H9 (cell line): ENCODE measurements around the gene AKAP9. TPM values are rescaled to one million over a fixed set of nuclear protein-coding genes. Genes with fewer than 3 reads are reported as not detected.

Experiments
- DNase-seq: peaks from one replicate; pipeline ENCODE4 v3.0.0-alpha.2; 2017
- H2AFZ ChIP-seq: one replicate; pipeline ENCODE4 v1.6.1; 2013; ENCODE audit warnings: mild to moderate bottlenecking, low read length, control low read depth, moderate library complexity
- H2AK5ac ChIP-seq: 2 replicates; pipeline ENCODE4 v1.6.1; 2013; ENCODE audit warnings: low read length, control low read depth, mixed read lengths; ENCODE audit not compliant: insufficient read length
- H2BK120ac ChIP-seq: one replicate; pipeline ENCODE4 v1.6.1; 2013; ENCODE audit warnings: low read depth, mild to moderate bottlenecking, low read length, control low read depth, inconsistent platforms; ENCODE audit not compliant: poor library complexity, severe bottlenecking
- H2BK12ac ChIP-seq: 2 replicates; pipeline ENCODE4 v1.6.1; 2013; ENCODE audit warnings: low read length, control low read depth, mixed read lengths, low read depth; ENCODE audit not compliant: insufficient read length
- H2BK15ac ChIP-seq: 2 replicates; pipeline ENCODE4 v1.6.1; 2013; ENCODE audit warnings: low read depth, low read length, control low read depth
- H2BK20ac ChIP-seq: one replicate; pipeline ENCODE4 v1.6.1; 2013; ENCODE audit warnings: low read depth, mild to moderate bottlenecking, low read length, control low read depth, inconsistent platforms; ENCODE audit not compliant: poor library complexity, severe bottlenecking
- H2BK5ac ChIP-seq: 2 replicates; pipeline ENCODE4 v1.6.1; 2013; ENCODE audit warnings: low read length, control low read depth, mixed read lengths; ENCODE audit not compliant: insufficient read length
- H3K14ac ChIP-seq: 2 replicates; pipeline ENCODE4 v1.6.1; 2013; ENCODE audit warnings: low read length, control low read depth; ENCODE audit not compliant: insufficient read depth
- H3K18ac ChIP-seq: 2 replicates; pipeline ENCODE4 v1.6.1; 2013; ENCODE audit warnings: low read depth, mild to moderate bottlenecking, mixed read lengths, low read length, control low read depth; ENCODE audit not compliant: insufficient read length
- H3K23ac ChIP-seq: 2 replicates; pipeline ENCODE4 v1.6.1; 2013; ENCODE audit warnings: low read length, control low read depth, mixed read lengths, low read depth; ENCODE audit not compliant: insufficient read length
- H3K23me2 ChIP-seq: 2 replicates; pipeline ENCODE4 v1.6.1; 2013; ENCODE audit warnings: low read depth, mild to moderate bottlenecking, mixed read lengths, low read length, control low read depth; ENCODE audit not compliant: insufficient read length, poor library complexity, severe bottlenecking
- H3K27ac ChIP-seq: 2 replicates; pipeline ENCODE4 v1.5.1; 2013; ENCODE audit warnings: low read length, control low read depth, mixed read lengths, low read depth; ENCODE audit not compliant: insufficient read length
- H3K27me3 ChIP-seq: 2 replicates; pipeline ENCODE4 v1.6.1; 2013; ENCODE audit warnings: low read length, control low read depth, inconsistent platforms; ENCODE audit not compliant: insufficient read depth
- H3K4ac ChIP-seq: 2 replicates; pipeline ENCODE4 v1.6.1; 2013; ENCODE audit warnings: low read depth, mild to moderate bottlenecking, control low read depth, inconsistent platforms, low read length, moderate library complexity
- H3K4me1 ChIP-seq: 2 replicates; pipeline ENCODE4 v1.6.1; 2013; ENCODE audit warnings: low read length, control low read depth, inconsistent platforms; ENCODE audit not compliant: insufficient read depth
- H3K4me2 ChIP-seq: 2 replicates; pipeline ENCODE4 v1.6.1; 2013; ENCODE audit warnings: low read length, control low read depth, mixed read lengths; ENCODE audit not compliant: insufficient read length, insufficient read depth
- H3K56ac ChIP-seq: 2 replicates; pipeline ENCODE4 v1.6.1; 2013; ENCODE audit warnings: low read depth, mild to moderate bottlenecking, mixed read lengths, low read length, control low read depth; ENCODE audit not compliant: insufficient read length
- H3K79me1 ChIP-seq: 2 replicates; pipeline ENCODE4 v1.6.1; 2013; ENCODE audit warnings: low read depth, mild to moderate bottlenecking, moderate library complexity, low read length, control low read depth, inconsistent platforms; ENCODE audit not compliant: insufficient read depth, poor library complexity, severe bottlenecking
- H3K79me2 ChIP-seq: 2 replicates; pipeline ENCODE4 v1.6.1; 2013; ENCODE audit warnings: low read length, control low read depth, inconsistent platforms; ENCODE audit not compliant: insufficient read depth
- H3K9ac ChIP-seq: 2 replicates; pipeline ENCODE4 v1.6.1; 2013; ENCODE audit warnings: low read length, control low read depth, mixed read lengths; ENCODE audit not compliant: insufficient read length; ENCODE audit errors: extremely low read depth
- H3K9me3 ChIP-seq: one replicate; pipeline ENCODE4 v1.6.1; 2013; ENCODE audit warnings: low read depth, low read length, inconsistent platforms; ENCODE audit not compliant: control insufficient read depth
- H3T11ph ChIP-seq: one replicate; pipeline ENCODE4 v1.6.1; 2013; ENCODE audit warnings: mild to moderate bottlenecking, low read length, control low read depth, inconsistent platforms
- H4K20me1 ChIP-seq: one replicate; pipeline ENCODE4 v1.6.1; 2013; ENCODE audit not compliant: control insufficient read depth, insufficient read length, insufficient read depth
- H4K5ac ChIP-seq: 2 replicates; pipeline ENCODE4 v1.6.1; 2013; ENCODE audit warnings: low read depth, mild to moderate bottlenecking, mixed read lengths, low read length, control low read depth; ENCODE audit not compliant: insufficient read length
- H4K8ac ChIP-seq: replicated peaks from 2 replicates; pipeline ENCODE4 v1.6.1; 2013; ENCODE audit warnings: low read length, control low read depth, mixed read lengths, low read depth; ENCODE audit not compliant: insufficient read length
- H4K91ac ChIP-seq: 2 replicates; pipeline ENCODE4 v1.6.1; 2013; ENCODE audit warnings: low read depth, mild to moderate bottlenecking, moderate library complexity, mixed read lengths, low read length, control low read depth; ENCODE audit not compliant: insufficient read length
- H3K27ac Mint-ChIP-seq, 3 experiments: 2 replicates in 2 of 3; 3 replicates in 1 of 3; pipeline ENCODE4 v1.8.0; 2020 to 2021; ENCODE audit warnings: mixed read lengths in 3 of 3, mild to moderate bottlenecking in 1 of 3, moderate library complexity in 1 of 3
- H3K27me3 Mint-ChIP-seq: 2 replicates; pipeline ENCODE4 v1.8.0; 2021; ENCODE audit warnings: low read depth, mild to moderate bottlenecking, moderate library complexity, mixed read lengths
- H3K36me3 Mint-ChIP-seq, 3 experiments: 2 replicates in 2 of 3; 3 replicates in 1 of 3; pipeline ENCODE4 v1.8.0; 2020 to 2021; ENCODE audit warnings: low read depth in 3 of 3, mixed read lengths in 3 of 3; ENCODE audit not compliant: insufficient read depth in 1 of 3
- H3K4me1 Mint-ChIP-seq, 2 experiments: 2 replicates each; pipeline ENCODE4 v1.8.0; 2020; ENCODE audit warnings: mixed read lengths in 2 of 2
- H3K4me3 Mint-ChIP-seq, 2 experiments: 2 replicates in 1 of 2; 3 replicates in 1 of 2; pipeline ENCODE4 v1.8.0; 2020 to 2021; ENCODE audit warnings: mild to moderate bottlenecking in 2 of 2, mixed read lengths in 2 of 2, moderate library complexity in 1 of 2
- H3K9me3 Mint-ChIP-seq, 2 experiments: 2 replicates in 1 of 2; 3 replicates in 1 of 2; pipeline ENCODE4 v1.8.0; 2020; ENCODE audit warnings: mild to moderate bottlenecking in 2 of 2, mixed read lengths in 2 of 2, moderate library complexity in 1 of 2
- CTCF ChIP-seq: fragments of 200-600 bp; sonication (generic); conservative IDR thresholded peaks from 3 replicates; pipeline ENCODE4 v1.8.0; 2021; ENCODE audit warnings: antibody characterized with exemption, mild to moderate bottlenecking
- WGBS: extraction: QIAGEN DNeasy Blood & Tissue Kit; methylation state at CpG from one replicate; pipeline ENCODE4 v1.1.7; 2013; ENCODE audit warnings: missing lambda C conversion rate, low lambda C conversion rate, mixed read lengths; ENCODE audit not compliant: insufficient read length; ENCODE audit errors: extremely low coverage; 5-methylcytosine and 5-hydroxymethylcytosine counted together
- total RNA-seq: library from RNA; stranded (reverse); gene quantifications from 2 replicates; pipeline ENCODE4 v1.2.1, GENCODE V29; 2021

AKAP9 gene
- total RNA-seq, 1 experiment from 2014 or later: 22.4 TPM

DNA sequence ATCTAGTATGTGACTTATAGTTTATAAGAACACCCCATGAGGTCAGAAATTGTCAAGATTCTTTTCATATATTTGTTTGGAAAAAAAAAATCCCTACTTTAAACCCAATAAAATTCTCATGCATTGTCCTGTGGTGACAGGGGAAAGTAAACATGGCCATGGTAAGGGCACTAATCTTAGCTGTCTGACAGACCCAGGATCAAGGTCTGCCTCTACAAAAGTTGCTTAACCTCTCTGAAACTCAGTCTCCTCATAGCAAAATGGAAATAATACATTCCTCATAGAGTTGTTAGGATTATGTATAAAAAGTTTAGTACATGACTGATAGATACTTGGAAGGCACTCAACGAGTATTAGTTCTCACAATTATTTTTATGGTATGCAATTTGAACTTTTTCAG lies 22.3 kb upstream of the AKAP9 start:
- Histone ChIP-seq H3K9me3 (no peaks in the 10 kb centered on the region), H3K79me1 (no peaks in the 10 kb centered on the region), H3K27ac (no peak overlapping the region), H4K20me1 (no peaks in the 10 kb centered on the region), H3K56ac (no peak overlapping the region), H4K5ac (no peak overlapping the region), H3K18ac (no peak overlapping the region), H2BK15ac (no peak overlapping the region), H3K4me1 (no peaks in the 10 kb centered on the region), H2BK12ac (no peak overlapping the region), H3K23me2 (no peaks in the 10 kb centered on the region), H4K91ac (no peak overlapping the region), H4K8ac (no peak overlapping the region), H2BK20ac (no peak overlapping the region), H3K14ac (no peak overlapping the region), H2BK120ac (no peak overlapping the region), H3K9ac (no peak overlapping the region), H3K27me3 (no peaks in the 10 kb centered on the region), H3K23ac (no peak overlapping the region), H3T11ph (no peak overlapping the region), H2BK5ac (no peak overlapping the region), H3K4ac (no peak overlapping the region), H2AFZ (no peak overlapping the region), H2AK5ac (no peak overlapping the region), H3K4me2 (no peak overlapping the region), H3K79me2 (no peaks in the 10 kb centered on the region)
- DNase-seq: no peak
- Mint-ChIP-seq H3K36me3 (no peaks in the 10 kb centered on the region), H3K27me3 (no peaks in the 10 kb centered on the region; the same call in 1 of the 2 replicates), H3K9me3 (no peaks in the 10 kb centered on the region), H3K4me1 (peaks cover 5 to 6% of the 10 kb centered on the region in 2 experiments; a peak in 1 of 4 replicates), H3K4me3 (no peak overlapping the region), H3K27ac (no peak overlapping the region)
- WGBS: no CpG with 5 or more reads among the region's 1 CpG
- TF ChIP-seq CTCF: no peak
